Suppressor macrophage treated with lipopolysaccharide for 1 hour (primary cell): ENCODE measurements around the gene ARHGAP11A.
"Not testable (repeated sequence)": the region's sequence is repeated elsewhere in the genome, so short reads cannot be mapped to it uniquely, and the experiment has no call there.

Experiments
- DNase-seq, 3 donors: peaks; one replicate each; pipeline ENCODE4 v3.0.0-alpha.2; 2020 to 2022

ARHGAP11A gene

GRCh38 chr15:32615051-32615870 lies at the start of gene ARHGAP11A:
TSS of gene ARHGAP11A (plus strand) at chr15:32615504. CDS start at chr15:32616212, 708 bp downstream.
- peak; percentile 69 to 94 (median 89) for DNase-seq

- not testable (repeated sequence) for DNase-seq
These were observed 46.3 kb upstream of the ARHGAP11A start for GRCh38 chr15:32568988-32569387.

- DNase-seq = not testable (repeated sequence)
These were observed 36.8 kb upstream of the ARHGAP11A start for GRCh38 chr15:32578482-32578881.

- not testable (repeated sequence) for DNase-seq
These were observed 29.5 kb upstream of the ARHGAP11A start for GRCh38 chr15:32585844-32586243.

- not testable (repeated sequence) for DNase-seq
These were observed 22.2 kb upstream of the ARHGAP11A start, which contains the start of gene GOLGA8N for GRCh38 chr15:32593151-32593550. TSS of gene GOLGA8N (plus strand) at chr15:32593456.

- DNase-seq = not testable (repeated sequence)
These were observed 5.8 kb upstream of the ARHGAP11A start for GRCh38 chr15:32609518-32609917.

GRCh38 chr15:32610719-32611118 lies 4.6 kb upstream of the ARHGAP11A start:
- peak; percentile 6 to 44 (median 43) for DNase-seq

- DNase-seq = not testable (repeated sequence)
These were observed 623 bp upstream of the ARHGAP11A start for GRCh38 chr15:32614712-32615050.

GRCh38 chr15:32615871-32616426 lies 645 bp downstream of the ARHGAP11A start:
- peak in 1 of 3 donors; percentile 8 for DNase-seq

GRCh38 chr15:32636410-32636809 lies 21.1 kb downstream of the ARHGAP11A start:
- no peak for DNase-seq

- no peak for DNase-seq
These were observed 21.7 kb downstream of the ARHGAP11A start for GRCh38 chr15:32636908-32637567.

- DNase-seq = no peak
These were observed 22.4 kb downstream of the ARHGAP11A start for GRCh38 chr15:32637704-32638103.

GRCh38 chr15:32641517-32642059 lies 26.3 kb downstream of the ARHGAP11A start, which contains the start of gene SCG5:
TSS of gene SCG5 (plus strand) at chr15:32641710. CDS start at chr15:32643593, 1,883 bp downstream.
- DNase-seq = no peak

GRCh38 chr15:32642667-32643435 lies 27.5 kb downstream of the ARHGAP11A start:
- no peak for DNase-seq

GRCh38 chr15:32643907-32644445 lies 28.7 kb downstream of the ARHGAP11A start:
- DNase-seq = no peak

GRCh38 chr15:32646291-32646690 lies 31.0 kb downstream of the ARHGAP11A start:
- no peak for DNase-seq

- DNase-seq = peak in 1 of 3 donors; percentile 12
These were observed 34.0 kb downstream of the ARHGAP11A start for GRCh38 chr15:32649342-32649741.

GRCh38 chr15:32651229-32651837 lies 36.0 kb downstream of the ARHGAP11A start:
- peak; percentile 68 to 79 (median 76) for DNase-seq

GRCh38 chr15:32652178-32652577 lies 36.9 kb downstream of the ARHGAP11A start:
- DNase-seq = no peak

- DNase-seq = no peak
These were observed 40.8 kb downstream of the ARHGAP11A start for GRCh38 chr15:32656091-32656490.

- DNase-seq = no peak
These were observed 41.2 kb downstream of the ARHGAP11A start for GRCh38 chr15:32656496-32656895.
